ENCODE results near the gene ZNF888. TPM values are rescaled to one million over a fixed set of nuclear protein-coding genes. Genes with fewer than 3 reads are reported as not detected.

The ZNF888 gene
- total and polyA plus RNA-seq, 9 of the 15 experiments (the other 6 are each of a cell fraction or from before 2014, with no cell fraction given), result 1.6 to 13.3 (median 9.9) TPM

DNA sequence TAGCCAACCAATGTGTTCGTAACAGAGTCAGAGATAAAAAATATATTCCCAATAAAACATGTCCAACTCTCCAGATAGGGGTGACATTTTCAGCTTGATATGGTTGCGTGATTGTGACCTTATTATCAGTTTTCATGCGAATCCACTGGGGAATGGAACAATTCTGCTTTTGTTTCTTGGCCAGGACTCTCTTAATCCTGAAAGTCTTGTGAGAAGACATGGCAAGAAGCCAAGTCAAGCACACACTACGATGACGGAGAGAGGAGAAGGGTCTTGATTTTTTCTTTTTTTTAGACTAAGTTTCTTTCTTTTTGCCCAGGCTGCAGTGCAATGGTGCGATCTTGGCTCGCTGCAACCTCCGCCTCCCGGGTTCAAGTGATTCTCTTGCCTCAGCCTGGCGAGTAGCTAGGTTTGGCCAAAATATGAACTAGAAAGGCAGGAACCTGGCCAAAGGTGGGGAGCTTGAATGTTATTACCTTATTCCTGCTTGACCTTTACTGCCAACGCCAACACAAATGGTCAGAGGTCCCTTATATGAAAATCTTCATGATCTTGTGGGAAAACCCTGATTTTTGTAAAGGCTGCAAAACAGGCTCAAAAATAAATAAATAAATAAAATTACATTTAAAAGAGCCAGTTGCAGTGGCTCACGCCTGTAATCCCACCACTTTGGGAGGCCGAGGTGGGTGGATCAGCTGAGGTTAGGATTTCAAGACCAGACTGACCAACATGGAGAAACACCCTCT, 25.0 kb upstream of the ZNF888 start:
- no peak overlapping the region for H2AFZ ChIP-seq (ENCODE audit: low read depth, low read length)
- ATAC-seq (no peak), FAIRE-seq (no peak), DNase-seq (ENCODE audit: extremely low read depth in 1 of 4, low spot score in 3 of 4) (no peak)
- BruUV-seq (replicated peaks), result no TSS peak
- TF ChIP-seq NFIC (IDR thresholded peaks at IDR 0.05) (peak; percentile 75), HDGF (IDR thresholded peaks at IDR 0.05) (no peak), CBFB (CRISPR knock-in tag; IDR thresholded peaks at IDR 0.05) (no peak), ATF7 (IDR thresholded peaks at IDR 0.05) (no peak), NFYB (IDR thresholded peaks at IDR 0.05; ENCODE audit: extremely low read depth, insufficient read length) (no peak), CREM (IDR thresholded peaks at IDR 0.05; ENCODE audit: low read depth) (no peak), ZNF75A (CRISPR knock-in tag; IDR thresholded peaks at IDR 0.05) (peak; percentile 97), RBM25 (IDR thresholded peaks at IDR 0.05; ENCODE audit: low read depth, low read length, severe bottlenecking) (peak; percentile 24), YBX1 (IDR thresholded peaks at IDR 0.05) (no peak), ZNF239 (CRISPR knock-in tag; IDR thresholded peaks at IDR 0.05) (no peak)
- TF ChIP-seq, protein P1, sequence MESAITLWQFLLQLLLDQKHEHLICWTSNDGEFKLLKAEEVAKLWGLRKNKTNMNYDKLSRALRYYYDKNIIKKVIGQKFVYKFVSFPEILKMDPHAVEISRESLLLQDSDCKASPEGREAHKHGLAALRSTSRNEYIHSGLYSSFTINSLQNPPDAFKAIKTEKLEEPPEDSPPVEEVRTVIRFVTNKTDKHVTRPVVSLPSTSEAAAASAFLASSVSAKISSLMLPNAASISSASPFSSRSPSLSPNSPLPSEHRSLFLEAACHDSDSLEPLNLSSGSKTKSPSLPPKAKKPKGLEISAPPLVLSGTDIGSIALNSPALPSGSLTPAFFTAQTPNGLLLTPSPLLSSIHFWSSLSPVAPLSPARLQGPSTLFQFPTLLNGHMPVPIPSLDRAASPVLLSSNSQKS (CRISPR knock-in tag; IDR thresholded peaks at IDR 0.05), result no peak
- TF ChIP-seq, protein P2, sequence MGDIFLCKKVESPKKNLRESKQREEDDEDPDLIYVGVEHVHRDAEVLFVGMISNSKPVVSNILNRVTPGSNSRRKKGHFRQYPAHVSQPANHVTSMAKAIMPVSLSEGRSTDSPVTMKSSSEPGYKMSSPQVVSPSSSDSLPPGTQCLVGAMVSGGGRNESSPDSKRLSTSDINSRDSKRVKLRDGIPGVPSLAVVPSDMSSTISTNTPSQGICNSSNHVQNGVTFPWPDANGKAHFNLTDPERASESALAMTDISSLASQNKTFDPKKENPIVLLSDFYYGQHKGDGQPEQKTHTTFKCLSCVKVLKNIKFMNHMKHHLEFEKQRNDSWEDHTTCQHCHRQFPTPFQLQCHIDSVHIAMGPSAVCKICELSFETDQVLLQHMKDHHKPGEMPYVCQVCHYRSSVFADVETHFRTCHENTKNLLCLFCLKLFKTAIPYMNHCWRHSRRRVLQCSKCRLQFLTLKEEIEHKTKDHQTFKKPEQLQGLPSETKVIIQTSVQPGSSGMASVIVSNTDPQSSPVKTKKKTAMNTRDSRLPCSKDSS (IDR thresholded peaks at IDR 0.05; ENCODE audit: low read depth, partially characterized antibody), result peak; percentile 31
- TF ChIP-seq, protein P3, sequence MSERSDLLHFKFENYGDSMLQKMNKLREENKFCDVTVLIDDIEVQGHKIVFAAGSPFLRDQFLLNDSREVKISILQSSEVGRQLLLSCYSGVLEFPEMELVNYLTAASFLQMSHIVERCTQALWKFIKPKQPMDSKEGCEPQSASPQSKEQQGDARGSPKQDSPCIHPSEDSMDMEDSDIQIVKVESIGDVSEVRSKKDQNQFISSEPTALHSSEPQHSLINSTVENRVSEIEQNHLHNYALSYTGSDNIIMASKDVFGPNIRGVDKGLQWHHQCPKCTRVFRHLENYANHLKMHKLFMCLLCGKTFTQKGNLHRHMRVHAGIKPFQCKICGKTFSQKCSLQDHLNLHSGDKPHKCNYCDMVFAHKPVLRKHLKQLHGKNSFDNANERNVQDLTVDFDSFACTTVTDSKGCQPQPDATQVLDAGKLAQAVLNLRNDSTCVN (CRISPR knock-in tag; IDR thresholded peaks at IDR 0.05), result no peak
- TF ChIP-seq, protein P4, sequence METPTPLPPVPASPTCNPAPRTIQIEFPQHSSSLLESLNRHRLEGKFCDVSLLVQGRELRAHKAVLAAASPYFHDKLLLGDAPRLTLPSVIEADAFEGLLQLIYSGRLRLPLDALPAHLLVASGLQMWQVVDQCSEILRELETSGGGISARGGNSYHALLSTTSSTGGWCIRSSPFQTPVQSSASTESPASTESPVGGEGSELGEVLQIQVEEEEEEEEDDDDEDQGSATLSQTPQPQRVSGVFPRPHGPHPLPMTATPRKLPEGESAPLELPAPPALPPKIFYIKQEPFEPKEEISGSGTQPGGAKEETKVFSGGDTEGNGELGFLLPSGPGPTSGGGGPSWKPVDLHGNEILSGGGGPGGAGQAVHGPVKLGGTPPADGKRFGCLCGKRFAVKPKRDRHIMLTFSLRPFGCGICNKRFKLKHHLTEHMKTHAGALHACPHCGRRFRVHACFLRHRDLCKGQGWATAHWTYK (CRISPR knock-in tag; IDR thresholded peaks at IDR 0.05), result no peak
- no peak overlapping the region for H3K27ac ChIP-seq (ENCODE audit: extremely low read depth, low read depth, low read length)
- POLR2A ChIA-PET, result no interaction called here
- H3K27me3 ChIP-seq (ENCODE audit: control insufficient read depth in 2 of 2, insufficient read depth in 2 of 2, low read length in 2 of 2), result no peaks in the 10 kb centered on the region
- no peak overlapping the region for H3K4me3 ChIP-seq
- intact Hi-C loops (cut with micrococcal nuclease) (no loop called here), in situ Hi-C loops (cut with MboI) (no loop called here)
- no peaks in the 10 kb centered on the region for H3K79me2 ChIP-seq (ENCODE audit: control insufficient read depth, insufficient read depth, low read length)
- WGBS (ENCODE audit: insufficient coverage, low coverage, missing lambda C conversion rate), result 93% methylated on average over 13 of the region's 13 CpGs
- no peaks in the 10 kb centered on the region for H4K20me1 ChIP-seq (replicated peaks; ENCODE audit: control insufficient read depth, insufficient read depth, low read length)
- H3K9ac ChIP-seq (ENCODE audit: insufficient read depth in 1 of 2, low read depth in 2 of 2, low read length in 2 of 2), result no peak overlapping the region
- peaks cover 32% of the 10 kb centered on the region for H3K36me3 ChIP-seq (ENCODE audit: control insufficient read depth, insufficient read depth, low read length)
- H3K4me1 ChIP-seq (replicated peaks in 1 of 2; ENCODE audit: control insufficient read depth in 2 of 2, insufficient read depth in 2 of 2, low read length in 2 of 2), result 0 out of 5 replicates have a peak, but pooled peaks cover 0 to 4% of the 10 kb centered on the region in 2 experiments
- H3K9me1 ChIP-seq (ENCODE audit: control insufficient read depth, insufficient read depth, low read length), result no peaks in the 10 kb centered on the region
- no peak overlapping the region for H3K4me2 ChIP-seq (ENCODE audit: insufficient read depth, low read length)
- peaks cover 44% of the 10 kb centered on the region for H3K9me3 ChIP-seq (replicated peaks; ENCODE audit: control insufficient read depth, insufficient read depth, low read depth, low read length)
- CTCF ChIA-PET (ENCODE audit: low intra/inter-chr PET ratio), result no interaction called here
